ENCODE data around the gene TMEM92.
"Not testable (repeated sequence)": the region's sequence is repeated elsewhere in the genome, so short reads cannot be mapped to it uniquely, and the experiment has no call there.

TMEM92 gene

GRCh38 chr17:50301891-50302584, 27.8 kb downstream of the TMEM92 start:
- no peak for DNase-seq

- no peak for DNase-seq
Observed at GRCh38 chr17:50303051-50303450, 28.8 kb downstream of the TMEM92 start.

DNA sequence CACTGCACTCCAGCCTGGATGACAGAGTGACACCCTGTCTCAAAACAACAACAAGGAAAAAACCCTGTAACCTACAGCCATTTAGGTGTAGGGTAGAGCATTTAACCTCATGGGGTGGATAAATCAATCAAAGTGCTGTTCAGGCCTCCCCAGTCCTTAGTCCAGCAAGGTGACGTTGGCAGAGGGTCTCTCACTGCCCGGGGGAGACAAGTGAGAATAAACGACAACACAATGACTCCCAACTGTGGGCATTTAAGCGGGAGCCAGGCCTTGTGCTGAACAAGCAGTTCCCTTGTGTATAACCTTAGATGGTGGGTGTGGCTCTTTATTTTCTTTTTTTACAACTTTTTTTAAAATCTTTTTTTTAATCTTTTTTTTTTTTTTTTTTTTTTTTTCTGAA, 29.3 kb downstream of the TMEM92 start:
- DNase-seq, result no peak

DNA sequence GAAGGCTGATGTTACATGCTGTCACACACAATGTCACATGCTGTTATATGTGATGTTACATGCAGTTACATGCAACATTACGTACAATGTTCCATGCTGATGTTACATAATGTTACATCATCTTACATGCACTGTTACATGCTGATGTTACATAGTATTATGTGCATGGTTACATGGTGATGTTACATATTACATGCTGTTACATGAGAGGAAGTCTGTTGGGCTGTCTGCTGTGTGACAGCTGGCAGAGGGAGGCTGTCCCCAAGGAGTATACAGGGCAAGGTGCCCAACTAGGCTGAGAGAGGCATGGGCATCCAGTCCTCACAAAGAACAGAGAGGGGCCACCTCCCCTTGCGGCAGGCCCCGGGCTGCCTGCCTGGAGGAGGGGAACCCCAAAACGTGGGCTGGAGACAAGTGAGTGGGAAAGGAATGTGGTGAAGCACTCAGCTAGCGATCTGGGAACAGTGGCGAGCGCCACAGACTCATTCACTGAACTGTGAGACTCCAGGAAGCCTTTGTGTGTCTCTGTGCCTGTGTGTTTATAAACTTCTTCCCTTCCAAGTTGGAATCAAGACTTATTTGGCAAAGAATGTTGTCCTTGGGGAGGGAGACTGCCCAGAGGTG, 30.6 kb downstream of the TMEM92 start:
- no peak for DNase-seq

GRCh38 chr17:50307654-50308053, 33.4 kb downstream of the TMEM92 start:
- DNase-seq, result no peak

DNA sequence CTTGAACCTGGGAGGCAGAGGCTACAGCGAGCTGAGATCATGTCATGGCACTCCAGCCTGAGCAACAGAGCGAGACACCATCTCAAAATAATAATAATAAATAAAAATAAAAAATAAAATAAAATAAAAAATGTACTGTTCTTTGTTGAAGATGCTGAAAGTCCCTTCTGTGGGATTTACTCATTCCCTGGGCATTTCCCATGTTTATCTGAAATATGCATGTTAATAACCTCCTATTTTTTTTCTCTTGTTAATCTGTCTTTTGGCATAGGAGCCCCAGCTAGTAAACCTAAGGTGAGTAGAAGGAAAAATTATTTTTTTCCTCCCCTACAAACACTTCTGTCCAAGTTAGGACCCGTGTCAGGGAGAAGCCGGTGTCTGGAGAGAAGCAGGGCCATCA, 34.4 kb downstream of the TMEM92 start:
- no peak for DNase-seq

DNA sequence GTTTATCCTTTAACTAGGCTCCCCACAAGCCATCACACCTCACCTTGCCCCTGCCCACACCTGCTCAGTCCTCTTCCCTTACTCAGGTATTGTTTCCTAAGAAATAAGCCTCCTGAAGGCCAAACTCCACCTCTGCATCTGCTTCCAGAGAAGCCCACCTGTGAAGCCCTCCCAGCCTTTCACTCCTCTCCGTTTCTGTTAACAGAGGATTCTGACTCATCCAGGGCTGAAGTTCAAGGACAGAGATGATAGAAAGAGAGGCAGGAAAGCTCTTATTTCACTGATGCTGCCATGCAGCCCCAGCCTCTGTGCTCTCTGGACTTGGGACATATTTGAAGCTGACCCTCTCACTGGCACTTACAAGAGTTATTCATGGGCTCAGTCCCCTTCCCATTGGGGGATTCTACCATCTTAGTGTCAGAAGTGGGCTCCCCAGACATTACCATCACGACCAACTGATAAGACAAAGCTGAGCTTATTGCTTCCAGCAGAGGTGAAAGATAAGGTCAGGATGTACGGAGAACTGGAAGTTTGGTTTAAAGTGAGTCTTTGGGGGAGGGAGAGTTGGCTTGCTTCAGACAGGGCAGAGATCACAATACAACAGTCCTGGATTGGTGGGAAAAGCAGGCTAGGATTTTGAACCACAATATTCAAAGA, 36.3 kb downstream of the TMEM92 start:
- no peak for DNase-seq

DNA sequence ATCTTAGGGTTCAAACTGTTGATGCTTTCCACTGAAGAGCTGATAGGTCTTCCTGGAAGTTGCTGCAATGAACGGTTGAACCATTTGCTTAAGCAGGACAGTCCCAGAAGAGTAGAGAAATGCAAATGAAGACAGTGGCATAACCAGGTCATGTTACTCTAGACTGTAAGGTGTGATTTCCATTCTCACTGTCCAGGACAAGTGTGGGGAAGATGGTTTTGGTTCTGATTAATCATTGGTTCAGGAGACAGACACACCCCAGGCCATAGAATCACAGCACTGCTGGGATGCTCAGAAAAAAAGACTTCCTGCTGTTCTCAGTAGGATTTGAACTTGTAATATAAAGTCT, 36.8 kb downstream of the TMEM92 start:
- no peak for DNase-seq

- DNase-seq, result no peak
Observed at GRCh38 chr17:50311483-50311882, 37.2 kb downstream of the TMEM92 start.

DNA sequence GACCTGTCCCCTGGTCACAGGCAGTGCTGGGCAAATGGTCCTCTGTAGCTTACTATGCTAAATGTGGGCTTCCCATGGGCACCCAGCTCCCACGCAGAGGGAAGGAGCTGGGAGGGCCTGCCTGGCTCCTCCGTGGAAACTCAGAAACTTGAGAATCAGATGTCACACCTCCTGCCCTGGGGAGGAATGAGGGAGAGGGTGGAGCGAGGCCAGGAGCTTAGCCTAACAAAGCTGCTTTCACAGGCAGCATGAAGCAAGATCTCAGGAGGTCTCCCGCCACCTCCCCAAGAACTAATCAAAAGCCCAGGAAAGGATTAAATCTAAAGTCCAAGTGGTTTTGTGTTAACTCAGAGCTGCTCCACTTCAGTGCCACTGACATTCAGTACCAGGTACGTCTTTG, 38.0 kb downstream of the TMEM92 start:
- DNase-seq, result no peak

GRCh38 chr17:50314456-50315011, 40.3 kb downstream of the TMEM92 start:
- DNase-seq, result no peak

GRCh38 chr17:50316016-50316587, 41.8 kb downstream of the TMEM92 start:
- no peak for DNase-seq

DNA sequence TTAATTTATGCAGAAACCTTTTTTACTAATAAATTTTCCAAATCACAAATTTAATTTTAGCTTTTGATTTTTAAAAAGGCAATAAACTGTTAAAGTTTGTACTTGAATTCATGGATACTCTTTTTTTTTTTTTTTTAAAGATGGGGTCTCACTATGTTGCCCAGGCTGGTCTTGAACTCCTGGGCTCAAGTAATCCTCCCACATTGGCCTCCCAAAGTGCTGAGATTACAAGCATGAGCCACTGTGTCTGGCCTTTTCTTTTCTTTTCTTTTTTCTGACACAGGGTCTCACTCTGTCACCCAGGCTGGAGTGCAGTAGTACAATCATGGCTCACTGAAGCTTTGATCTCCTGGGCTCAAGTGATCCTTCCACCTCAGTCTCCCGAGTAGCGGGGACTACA, 42.4 kb downstream of the TMEM92 start:
- DNase-seq, result not testable (repeated sequence)

DNA sequence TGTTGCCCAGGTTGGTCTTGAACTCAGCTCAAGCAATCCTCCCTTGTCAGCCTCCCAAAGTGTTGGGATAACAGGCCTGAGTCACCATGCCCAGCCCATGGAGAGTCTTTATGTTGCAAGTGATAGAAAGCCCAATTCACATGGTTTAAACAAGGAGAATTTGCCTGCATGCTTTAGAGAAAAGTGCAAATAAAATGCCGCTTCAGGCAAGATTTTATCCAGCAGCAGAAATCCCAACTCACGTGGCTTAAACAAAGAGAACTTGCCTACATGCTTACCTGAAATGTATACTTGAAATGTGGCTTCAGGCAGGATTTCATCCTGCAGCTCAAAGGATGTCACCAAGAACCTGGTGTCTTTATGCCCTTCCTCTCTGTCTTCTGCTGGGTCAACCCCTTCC, 42.9 kb downstream of the TMEM92 start:
- DNase-seq, result no peak

DNA sequence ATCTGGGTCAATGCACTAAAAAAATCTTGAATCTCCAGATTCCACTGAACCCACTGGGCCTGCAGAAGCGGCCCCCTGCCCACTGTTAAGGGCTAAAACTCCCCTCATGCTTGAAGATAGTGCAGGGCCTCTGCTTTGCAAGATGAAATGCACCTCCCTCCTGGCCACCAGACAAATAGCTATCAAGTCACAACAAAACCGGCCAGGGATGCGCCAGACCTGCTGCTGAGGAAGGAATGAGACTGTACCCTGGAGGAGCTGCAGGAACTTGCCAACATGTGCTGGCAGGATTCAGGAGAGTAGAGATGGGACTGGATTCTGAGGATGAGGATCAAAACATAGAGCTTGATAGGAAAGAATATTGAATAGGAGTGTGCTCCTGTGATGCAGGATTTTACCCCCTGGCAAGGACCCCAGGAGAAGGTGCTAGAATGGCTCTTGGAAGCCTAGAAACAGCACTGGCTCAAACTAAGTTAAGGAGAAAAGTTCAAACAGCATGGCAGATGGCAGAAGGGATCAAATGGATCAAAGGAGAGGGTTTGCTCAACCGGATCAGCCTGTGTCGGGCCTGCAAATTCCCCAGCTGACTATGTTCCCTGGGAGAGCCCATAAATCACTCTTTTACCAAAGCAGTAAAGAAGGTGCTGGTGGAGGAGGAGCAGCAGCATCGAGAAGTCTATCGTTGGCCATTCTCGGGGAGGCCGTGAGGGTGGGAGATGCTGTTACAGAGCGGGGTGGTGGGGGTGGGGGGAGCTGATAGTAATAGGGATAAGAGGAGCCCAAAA, 44.4 kb downstream of the TMEM92 start:
- no peak for DNase-seq

DNA sequence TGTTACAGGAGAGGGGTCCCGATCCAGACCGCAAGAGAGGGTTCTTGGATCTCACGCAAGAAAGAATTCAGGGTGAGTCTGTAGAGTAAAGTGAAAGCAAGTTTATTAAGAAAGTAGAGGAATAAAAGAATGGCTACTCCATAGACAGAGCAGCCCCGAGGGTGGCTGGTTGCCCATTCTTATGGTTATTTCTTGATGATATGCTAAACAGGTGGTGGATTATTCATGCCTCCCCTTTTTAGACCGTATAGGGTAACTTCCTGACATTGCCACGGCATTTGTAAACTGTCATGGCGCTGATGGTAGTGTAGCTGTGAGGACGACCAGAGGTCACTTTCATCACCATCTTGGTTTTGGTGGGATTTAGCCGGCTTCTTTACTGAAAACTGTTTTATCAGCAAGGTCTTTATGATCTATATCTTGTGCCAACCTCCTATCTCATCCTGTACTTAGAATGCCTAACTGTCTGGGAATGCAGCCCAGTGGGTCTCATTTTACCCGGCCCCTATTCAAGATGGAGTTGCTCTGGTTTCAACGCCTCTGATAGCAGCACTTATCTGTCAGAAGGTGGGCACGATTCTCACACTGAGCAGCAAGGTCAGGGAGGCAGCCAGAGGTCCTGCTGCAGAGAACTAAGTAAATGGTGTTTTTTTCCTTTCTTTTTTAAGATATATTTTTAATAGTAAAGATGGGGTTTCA, 45.2 kb downstream of the TMEM92 start:
- DNase-seq, result no peak

GRCh38 chr17:50322271-50322670, 48.0 kb downstream of the TMEM92 start:
- DNase-seq, result no peak

DNA sequence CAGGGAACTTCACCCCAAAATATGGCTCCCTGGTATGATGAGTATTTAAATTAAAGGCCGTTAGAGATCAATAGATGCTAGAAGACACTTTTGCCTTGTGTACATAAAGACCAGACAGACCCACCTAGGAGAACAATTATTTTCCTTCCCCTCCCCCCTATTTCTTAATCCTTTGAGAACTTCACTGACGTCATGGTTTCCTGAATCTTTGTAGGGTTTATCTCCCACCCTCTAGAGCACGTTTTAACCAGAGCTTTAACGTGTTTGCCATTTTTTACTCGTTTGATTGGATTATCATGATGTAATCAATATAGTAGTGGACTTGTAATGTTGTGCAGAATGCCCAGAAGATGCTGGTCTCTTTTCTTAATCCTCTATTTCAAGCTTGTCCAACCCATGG, 48.8 kb downstream of the TMEM92 start:
- no peak for DNase-seq

GRCh38 chr17:50325906-50326305, 51.6 kb downstream of the TMEM92 start:
- DNase-seq, result no peak

GRCh38 chr17:50326831-50327364, 52.6 kb downstream of the TMEM92 start:
- no peak for DNase-seq

GRCh38 chr17:50328363-50329325, 54.4 kb downstream of the TMEM92 start:
- no peak for DNase-seq

Measured in activated CD4-positive, alpha-beta T cell treated with anti-CD3 and anti-CD28 coated beads, Interleukin-2, amount 50 U/mL, for 1 hour (primary cell).